Skin of body (tissue), 2 donors: ENCODE data around the gene CRIM1. TPM values are rescaled to one million over a fixed set of nuclear protein-coding genes. Genes with fewer than 3 reads are reported as not detected.
"Not testable (repeated sequence)": the region's sequence is repeated elsewhere in the genome, so short reads cannot be mapped to it uniquely, and the experiment has no call there.

Experiments
- DNase-seq: peaks from one replicate; lab custom pipeline; 2025; lab: John Stamatoyannopoulos, UW
- total RNA-seq: library from RNA; depleted of rRNA; stranded (reverse); fragments of >200 nt; gene quantifications from one replicate; pipeline ENCODE4 v1.2.3, GENCODE V29; 2014

Gene CRIM1, protein sequence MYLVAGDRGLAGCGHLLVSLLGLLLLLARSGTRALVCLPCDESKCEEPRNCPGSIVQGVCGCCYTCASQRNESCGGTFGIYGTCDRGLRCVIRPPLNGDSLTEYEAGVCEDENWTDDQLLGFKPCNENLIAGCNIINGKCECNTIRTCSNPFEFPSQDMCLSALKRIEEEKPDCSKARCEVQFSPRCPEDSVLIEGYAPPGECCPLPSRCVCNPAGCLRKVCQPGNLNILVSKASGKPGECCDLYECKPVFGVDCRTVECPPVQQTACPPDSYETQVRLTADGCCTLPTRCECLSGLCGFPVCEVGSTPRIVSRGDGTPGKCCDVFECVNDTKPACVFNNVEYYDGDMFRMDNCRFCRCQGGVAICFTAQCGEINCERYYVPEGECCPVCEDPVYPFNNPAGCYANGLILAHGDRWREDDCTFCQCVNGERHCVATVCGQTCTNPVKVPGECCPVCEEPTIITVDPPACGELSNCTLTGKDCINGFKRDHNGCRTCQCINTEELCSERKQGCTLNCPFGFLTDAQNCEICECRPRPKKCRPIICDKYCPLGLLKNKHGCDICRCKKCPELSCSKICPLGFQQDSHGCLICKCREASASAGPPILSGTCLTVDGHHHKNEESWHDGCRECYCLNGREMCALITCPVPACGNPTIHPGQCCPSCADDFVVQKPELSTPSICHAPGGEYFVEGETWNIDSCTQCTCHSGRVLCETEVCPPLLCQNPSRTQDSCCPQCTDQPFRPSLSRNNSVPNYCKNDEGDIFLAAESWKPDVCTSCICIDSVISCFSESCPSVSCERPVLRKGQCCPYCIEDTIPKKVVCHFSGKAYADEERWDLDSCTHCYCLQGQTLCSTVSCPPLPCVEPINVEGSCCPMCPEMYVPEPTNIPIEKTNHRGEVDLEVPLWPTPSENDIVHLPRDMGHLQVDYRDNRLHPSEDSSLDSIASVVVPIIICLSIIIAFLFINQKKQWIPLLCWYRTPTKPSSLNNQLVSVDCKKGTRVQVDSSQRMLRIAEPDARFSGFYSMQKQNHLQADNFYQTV
- 78.7 TPM for total RNA-seq

DNA sequence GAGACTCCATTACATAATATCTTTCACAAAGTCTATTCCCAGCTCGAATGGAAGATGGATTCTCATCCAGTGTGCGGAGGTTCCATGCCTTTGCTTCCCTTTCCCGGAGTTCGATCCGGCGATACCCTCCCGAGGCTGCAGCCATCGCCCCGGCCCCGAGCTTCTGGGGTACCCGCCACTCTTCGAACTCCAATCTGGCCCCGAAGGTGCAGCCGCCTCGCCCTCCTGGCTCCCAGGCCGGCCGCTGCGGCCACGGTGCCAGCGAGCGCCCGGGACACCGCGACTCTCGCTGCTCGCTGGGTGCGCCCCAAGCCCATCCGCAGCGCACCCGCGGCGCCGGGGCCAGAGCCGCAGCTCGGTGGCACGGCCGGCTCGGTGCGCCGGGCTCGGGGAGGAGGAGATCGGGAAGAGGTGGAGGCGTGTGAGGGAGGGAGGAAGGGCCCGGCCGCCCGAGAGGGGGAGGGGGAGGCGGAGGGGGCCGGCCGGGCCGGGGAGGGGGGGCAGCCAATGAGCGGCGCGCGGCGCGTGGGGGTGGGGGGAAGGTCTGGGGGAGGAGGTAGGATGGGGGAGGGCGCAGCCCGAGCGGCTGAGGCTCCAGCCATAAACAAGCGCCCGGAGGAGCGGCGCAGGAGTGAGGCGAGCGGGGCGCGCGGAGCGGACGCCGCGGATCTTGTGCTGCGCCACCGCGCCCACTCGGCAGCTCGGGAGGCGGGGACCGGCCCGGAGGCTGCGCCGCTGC, at the start of gene CRIM1:
TSS of gene CRIM1 (plus strand) at position 628 of the 739 bp plus-strand sequence. CDS start 515 bp downstream, outside the sequence.
- DNase-seq: peak; percentile 88

DNA sequence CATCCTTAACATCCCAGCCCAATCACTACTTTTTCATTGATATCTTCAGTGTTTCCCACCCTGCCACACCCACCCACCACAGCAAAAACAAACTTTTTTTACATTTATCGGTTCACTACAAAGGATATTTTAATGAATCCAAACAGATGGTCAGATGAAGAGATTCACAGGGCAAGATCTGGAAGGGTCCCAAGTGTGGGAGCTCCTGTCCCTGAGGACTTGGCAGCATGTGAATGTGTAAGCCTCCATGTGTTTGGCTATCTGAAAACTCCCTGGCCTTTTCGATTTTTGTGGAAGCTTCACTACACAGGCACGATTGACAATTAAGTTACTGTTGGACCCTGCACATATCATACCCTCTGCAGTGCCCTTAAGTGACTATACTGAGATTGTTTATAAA, 48.1 kb upstream of the CRIM1 start:
- no peak for DNase-seq

DNA sequence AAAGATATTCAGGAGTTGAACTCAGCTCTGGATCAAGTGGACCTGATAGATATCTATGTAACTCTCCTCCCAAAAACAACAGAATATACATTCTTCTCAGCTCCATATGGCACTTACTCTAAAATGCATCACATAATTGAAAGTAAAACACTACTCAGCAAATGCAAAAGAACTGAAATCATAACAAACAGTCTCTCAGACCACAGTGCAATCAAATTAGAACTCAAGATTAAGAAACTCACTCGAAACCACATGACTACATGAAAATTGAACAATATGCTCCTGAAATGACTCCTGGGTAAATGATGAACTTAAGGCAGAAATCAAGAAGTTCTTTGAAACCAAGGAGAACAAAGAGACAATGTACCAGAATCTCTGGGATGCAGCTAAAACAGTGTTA, 45.1 kb upstream of the CRIM1 start:
- not testable (repeated sequence) for DNase-seq

DNA sequence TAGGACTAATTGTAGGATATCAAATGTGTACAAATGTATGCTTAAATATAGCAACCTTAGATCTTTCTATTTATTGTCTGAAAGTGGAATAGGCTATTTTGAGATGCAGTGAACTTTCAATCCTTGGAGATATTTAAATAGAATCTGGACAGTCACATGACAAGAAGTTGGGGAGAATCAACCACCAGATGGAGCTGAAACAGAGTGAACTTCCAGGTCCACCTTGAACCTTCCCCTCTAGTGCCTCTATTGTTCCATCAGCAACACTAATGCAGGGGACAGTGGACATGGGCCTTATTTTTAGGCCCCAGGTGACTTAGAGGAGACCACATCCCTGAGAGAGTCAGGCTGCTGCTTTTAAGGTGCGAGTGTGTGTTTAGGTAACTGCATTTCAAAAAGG, 37.0 kb upstream of the CRIM1 start:
- DNase-seq: no peak

DNA sequence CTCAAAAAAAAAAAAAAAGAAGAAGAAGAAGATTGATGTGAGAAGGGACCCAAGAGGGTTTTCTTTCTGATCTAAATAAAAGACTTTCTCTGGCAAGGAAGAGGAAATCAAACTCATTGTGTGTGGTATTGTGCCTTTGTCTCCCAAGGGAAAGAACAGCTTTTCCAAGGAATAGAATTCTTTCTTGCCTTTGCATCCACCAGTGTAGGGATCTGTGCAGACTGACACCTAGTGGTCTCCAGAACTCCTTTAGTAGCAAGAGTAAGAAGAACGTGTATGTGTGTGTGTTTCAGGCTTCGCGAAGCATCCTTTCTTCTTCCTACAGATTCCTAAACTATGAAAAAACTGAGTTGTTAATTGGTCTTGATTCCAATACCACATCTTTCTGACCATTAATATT, 33.5 kb upstream of the CRIM1 start:
- peak; percentile 59 for DNase-seq

DNA sequence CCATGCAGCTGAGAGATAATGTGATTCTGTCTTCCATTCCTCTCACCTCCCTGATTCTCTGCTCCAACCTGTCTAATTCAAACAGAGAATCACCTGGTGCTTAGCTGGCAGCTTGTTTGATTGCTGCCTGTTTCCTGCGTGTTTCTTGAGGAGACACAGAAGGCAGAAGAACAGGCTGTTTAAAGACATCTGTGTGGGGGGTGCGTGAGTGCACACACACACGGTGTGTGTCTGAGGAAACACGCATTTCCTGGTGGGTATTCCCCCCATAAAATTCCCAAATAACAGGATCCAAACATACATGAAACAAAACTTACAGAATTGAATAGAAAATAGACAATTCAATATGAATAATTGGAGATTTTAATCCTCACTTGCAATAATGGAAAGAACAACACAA, 29.3 kb upstream of the CRIM1 start:
- no peak for DNase-seq

DNA sequence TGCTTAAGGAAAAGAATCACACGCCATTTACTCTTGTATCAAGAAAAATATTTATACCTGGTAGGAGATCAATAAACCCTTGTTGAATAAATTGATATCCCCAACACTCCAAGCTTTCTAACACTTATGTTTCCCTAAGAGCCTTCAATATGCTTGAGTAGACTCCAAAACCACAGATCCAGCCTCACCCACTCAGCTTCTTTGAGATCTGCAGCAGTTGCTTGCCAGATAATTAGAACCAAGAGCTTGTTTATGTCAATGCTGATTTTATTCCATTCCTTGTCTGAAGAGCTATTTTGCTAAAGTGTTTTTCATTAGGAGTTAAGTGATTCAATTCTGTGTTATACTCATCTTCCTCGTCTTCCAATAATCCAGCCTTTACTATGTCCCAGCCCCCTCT, 26.3 kb upstream of the CRIM1 start:
- DNase-seq: peak; percentile 80

DNA sequence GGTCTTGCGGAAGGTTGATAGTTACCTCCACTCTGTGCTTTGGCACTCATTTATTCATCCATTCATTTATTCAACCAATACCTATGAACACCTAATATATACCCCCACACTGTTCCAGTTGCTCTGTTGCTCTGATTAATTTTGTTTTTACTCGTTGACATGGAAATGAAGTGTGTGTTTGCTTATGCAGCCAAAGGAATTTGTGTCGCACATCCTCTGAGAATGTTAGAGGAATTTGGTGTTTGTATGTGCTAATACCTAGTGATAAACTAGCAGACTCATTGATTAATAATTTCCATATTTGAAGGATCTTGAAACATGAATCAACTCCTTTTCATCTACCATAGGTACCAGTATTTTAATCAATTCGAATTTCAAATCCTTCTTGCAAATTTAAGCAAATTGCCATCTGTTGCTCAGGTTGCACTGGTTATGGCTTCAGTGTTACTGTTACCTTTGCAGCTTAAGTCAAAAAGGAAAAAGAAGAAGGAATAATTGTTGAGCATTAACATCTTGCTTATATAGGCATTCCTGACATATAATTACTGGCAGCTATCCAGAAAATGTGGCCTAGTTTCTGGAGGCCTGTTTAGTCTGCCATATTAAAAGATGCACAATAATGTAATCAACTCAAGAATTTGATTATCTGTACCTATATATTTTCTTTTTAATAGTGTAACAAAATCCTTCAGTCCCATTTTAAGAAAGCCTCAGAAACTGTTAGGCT, 25.7 kb upstream of the CRIM1 start:
- DNase-seq: peak; percentile 51

DNA sequence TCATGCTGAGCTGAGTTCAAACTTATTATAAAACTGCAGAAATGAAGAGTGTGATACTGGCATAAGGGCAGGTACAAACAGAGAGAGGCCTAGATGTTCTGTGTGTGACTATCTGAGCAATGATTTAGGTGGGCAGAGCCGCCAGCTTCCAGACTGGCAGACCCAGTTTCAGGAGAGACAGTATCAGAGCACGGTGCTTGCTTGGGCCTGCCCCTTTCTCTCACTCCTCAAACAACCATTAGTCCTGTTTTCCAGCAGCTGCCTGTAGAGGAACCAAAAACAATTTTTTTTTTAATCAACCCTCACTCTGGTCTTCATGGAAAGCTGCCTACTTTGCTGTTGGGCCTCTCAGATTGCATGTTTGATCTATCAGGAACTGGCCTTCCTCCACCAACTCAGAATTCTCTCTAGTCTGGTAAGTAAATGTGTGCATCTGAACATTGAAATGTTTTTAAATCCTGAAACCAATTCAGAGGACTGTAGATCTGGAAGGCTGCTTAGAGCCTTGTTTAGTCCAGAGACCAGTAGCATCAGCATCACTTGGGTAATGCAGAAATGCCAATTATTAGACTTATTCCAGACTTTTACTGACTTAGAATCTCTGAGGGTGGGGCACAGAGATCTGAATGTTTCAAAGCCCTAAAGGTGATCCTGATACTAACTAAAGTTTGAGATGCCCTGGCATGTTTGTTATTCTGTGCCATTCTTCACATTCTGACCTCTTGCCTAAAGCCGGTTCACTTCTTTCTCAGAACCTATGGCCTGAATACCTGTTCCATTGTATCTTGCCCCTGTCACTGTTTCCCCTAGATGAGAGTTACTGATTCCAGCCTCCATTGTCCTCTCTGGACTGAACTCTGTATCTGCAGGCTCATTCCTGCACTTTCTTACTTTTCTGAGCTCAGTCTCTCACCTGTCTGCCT, 24.8 kb upstream of the CRIM1 start:
- DNase-seq: peak; percentile 3

DNA sequence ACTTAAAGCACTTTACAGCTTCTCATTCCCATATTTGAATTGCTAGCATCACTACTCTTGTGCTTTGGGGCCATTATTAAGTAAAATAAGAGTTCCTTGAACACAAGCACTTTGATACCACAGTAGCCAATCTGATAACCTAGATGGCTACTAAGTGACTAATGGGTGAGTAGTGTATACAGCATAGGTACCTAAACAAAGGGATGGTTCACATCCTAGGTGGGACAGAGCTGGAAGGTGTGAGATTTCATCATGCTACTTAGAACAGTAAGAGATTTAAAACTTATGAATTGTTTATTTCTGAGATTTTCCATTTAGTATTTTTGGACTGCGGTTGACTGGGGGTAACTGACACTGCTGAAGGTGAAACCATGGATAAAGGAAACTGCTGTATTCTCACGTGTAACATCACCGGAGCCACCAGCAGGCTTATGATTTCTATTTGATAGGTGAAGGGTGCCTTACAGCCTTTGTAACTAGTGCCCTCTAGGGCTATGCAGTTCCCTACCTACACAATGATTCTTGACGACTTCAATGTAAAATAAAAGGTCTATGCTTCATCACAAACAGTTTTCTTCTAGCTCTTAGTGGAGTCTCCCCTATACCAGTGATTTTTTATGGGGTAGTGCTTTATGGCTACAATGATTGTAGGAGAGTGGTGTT, 22.1 kb upstream of the CRIM1 start:
- DNase-seq: no peak

DNA sequence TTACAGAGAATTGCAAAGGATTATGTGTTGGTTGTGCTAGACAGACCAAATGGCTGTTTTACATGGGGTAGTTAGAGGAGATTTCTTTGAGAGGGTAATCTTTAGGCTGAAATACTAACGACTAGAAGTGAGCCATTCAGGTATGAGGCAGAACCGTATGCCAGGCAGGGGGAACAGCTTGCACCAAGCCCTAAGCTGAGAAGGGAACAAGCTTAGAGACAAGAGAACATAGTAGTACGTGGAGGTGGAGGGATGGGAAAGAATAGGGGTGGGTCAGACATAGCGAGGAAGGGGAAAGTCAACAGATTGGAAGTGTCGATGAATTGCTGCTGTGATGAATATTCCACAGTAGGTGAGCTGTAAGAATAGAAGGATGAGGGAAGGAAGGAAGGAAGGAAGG, 20.0 kb upstream of the CRIM1 start:
- DNase-seq: no peak

DNA sequence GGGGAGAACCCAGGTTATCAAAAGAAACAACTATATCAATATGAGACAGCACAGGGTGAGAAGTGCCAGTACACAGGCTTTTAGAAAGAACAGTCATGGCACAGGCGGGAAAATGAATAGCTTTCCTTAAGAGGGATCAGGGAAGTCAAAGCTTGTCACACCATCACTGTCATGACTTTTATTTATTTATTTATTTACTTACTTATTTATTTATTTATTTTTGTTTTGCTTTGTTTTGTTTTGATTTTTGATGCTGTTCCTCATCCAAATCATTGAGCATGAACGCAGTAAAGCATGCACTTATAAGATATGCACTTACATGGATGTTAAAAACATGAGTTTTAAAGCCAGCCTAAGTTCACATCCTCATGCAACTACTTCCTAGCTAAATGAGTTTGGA, 19.3 kb upstream of the CRIM1 start:
- DNase-seq: no peak

DNA sequence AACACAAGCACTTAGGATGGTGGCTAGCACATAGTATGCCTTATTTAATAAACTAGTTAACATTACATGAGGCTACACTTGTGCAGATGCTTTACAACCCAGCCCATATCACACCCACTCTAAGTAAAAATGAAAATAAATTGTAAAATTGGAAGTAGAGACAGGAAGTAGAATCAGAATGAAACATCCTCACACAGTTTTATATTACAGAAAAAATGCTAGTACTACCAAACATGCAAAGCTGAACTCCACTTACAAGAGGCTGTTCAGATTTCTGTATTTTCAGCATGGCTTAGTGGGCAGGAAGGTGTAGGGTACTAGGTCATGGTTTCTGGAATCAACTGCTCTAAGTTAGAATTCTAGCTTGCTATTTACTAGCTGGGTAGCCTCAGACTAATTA, 18.2 kb upstream of the CRIM1 start:
- no peak for DNase-seq

DNA sequence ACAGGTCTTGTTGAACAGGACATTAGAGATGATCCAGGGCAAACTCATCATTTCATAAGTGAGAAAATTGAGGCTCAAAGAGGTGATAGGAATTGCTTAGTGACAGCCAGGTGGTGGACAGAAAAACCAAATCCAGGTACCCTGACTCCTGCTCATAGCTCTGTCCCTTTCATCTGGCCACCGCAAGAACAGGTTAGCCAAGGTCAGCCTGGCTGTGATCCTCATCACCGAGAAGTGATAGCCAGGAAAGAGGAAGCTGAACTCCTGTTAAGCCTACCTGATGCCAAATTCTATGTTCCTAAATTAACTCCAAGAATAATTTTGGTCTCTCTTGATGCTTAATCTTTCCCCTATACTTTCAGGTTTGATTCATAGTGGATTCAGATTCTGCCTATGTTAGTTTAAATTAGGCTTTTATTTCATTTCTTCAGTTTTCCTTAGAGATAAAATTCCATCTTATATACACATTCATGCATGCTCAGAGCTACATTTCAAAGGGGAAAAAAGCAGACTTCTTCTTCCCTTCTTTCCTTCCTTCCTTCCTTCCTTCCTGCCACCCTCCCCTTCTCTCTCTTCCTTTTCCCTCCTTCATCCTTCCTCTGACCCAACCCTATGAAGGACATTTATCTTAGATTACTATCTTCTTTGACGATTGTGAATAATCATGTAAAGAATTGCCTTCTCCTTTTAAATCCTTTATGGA, 17.3 kb upstream of the CRIM1 start:
- no peak for DNase-seq

DNA sequence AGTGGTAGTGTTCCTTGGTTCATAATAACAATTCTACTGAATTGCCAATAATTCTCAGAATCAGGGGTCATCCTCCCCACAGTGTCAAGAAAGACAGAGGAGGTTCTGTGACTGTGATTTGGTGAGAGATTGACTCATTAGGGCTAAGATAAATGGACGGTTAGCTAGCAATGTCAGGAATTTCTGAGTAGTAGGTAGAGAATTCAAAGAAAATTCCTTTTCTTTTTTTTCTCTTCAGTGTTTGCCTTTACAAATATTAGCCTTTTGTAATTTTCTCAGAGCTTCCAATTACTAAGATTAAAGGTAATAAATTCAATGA, 16.8 kb upstream of the CRIM1 start:
- no peak for DNase-seq

DNA sequence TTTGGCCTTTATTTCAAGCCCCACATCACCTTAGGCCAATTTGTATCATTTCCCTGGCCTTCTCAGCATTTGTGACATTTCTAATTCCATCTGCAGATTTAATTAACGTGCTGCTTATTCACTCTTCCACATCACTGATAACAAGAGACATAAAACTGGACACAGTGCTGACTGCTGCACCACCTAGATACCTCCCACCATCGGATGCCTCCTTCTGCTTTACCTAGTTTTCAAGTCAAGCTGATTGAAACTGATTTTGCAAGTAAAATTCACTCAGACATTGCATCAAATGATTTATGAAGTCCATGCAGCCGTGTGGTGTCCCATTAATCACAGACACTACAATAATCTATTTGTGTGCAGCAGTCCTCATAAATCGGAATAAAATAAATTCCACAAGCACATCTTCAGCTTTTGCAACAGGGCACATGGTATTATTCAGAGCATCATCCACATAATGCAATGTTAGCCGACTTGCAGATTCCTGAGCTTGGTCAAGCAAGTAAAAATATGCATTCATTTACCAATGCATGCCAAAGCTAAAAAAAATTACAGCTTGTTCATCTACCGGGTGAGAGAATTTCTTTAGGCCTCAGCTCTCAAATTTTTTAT, 15.9 kb upstream of the CRIM1 start:
- DNase-seq: no peak

DNA sequence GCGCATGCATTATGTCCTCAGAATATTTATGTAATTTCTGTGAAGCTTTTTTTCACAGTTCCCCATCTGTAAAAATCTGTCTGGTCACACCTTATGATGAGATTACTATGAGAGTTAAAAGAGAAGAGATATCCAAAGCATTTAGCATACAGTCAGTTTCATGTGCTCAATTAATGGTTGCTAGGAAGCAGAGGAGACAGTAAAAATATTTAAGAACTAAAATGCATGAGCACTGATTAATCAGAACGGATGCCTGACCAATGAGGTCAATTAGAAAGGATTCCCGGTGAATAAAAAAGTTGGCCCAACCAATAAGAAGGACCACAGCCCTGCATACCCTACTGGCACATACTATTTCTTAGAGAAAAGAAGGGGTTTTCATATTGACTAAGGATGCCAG, 12.0 kb upstream of the CRIM1 start:
- no peak for DNase-seq

DNA sequence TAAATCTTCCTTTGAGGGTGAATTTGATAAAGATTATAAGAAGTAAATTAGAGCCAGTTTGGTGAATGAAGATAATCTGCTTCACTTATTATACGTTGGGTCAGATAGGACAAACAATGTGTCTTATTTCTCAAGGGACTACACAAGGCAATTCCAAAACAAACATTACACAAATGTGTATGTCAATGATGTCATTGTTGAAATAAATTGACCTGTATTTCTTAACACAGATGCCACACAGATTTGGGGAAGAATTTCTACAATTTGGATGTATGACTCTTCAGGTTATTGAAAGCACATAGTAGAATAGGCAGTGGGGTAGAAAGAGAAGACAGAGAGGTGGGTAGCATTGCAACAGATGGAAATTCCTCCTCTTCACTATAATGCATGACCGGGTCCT, 6.9 kb upstream of the CRIM1 start:
- no peak for DNase-seq
